PC-3 (cell line): ENCODE data around the gene AUH. TPM values are rescaled to one million over a fixed set of nuclear protein-coding genes. Genes with fewer than 3 reads are reported as not detected.

Source experiments
- ATAC-seq: fragments of 200-7000 bp; cut with Tn5 transposase; 2 replicates; pipeline ENCODE4 v1.9.1; 2020; ENCODE audit warnings: mild to moderate bottlenecking, moderate library complexity
- BruUV-seq: library from RNA; stranded (reverse); fragments of 400-500 nt; replicated peaks from 2 replicates; lab custom pipeline; 2021; lab: Mats Ljungman, UMichigan
- CTCF ChIA-PET: fragments of 300-600 bp; sonication (Branson Sonifier 250); formaldehyde crosslinking; loops from one replicate; lab custom pipeline; 2022; ENCODE audit warnings: antibody characterized with exemption; lab: Charles Lee
- POLR2A ChIA-PET: fragments of 300-600 bp; sonication (Branson Sonifier 250); formaldehyde crosslinking; loops from one replicate; lab custom pipeline; 2022; ENCODE audit warnings: antibody characterized with exemption; ENCODE audit not compliant: unreplicated experiment; lab: Charles Lee
- DNase-seq: peaks from one replicate; pipeline ENCODE4 v3.0.0-alpha.2; 2015
- H2AFZ ChIP-seq: fragments of 300-600 bp; sonication (generic); 2 replicates; pipeline ENCODE4 v1.6.0; 2016; ENCODE audit warnings: antibody characterized with exemption, low read length
- H3F3A ChIP-seq: fragments of 300-600 bp; sonication (generic); one replicate; pipeline ENCODE4 v1.6.0; 2017; ENCODE audit warnings: antibody characterized with exemption, low read length, control low read depth, mild to moderate bottlenecking; ENCODE audit not compliant: unreplicated experiment
- H3K27ac ChIP-seq: fragments of 300-600 bp; sonication (generic); 2 replicates; pipeline ENCODE4 v1.5.1; 2016; ENCODE audit warnings: mild to moderate bottlenecking, low read length
- H3K27me3 ChIP-seq: fragments of 300-600 bp; sonication (generic); 2 replicates; pipeline ENCODE4 v1.6.1; 2016; ENCODE audit warnings: low read length, mixed read lengths
- H3K36me3 ChIP-seq: fragments of 300-600 bp; sonication (generic); 2 replicates; pipeline ENCODE4 v1.6.1; 2016; ENCODE audit warnings: low read depth, mixed run types, low read length, mixed read lengths
- H3K4me1 ChIP-seq: fragments of 300-600 bp; sonication (generic); 2 replicates; pipeline ENCODE4 v1.5.1; 2016; ENCODE audit warnings: low read length; ENCODE audit not compliant: insufficient read depth
- H3K4me2 ChIP-seq: fragments of 300-600 bp; sonication (generic); 2 replicates; pipeline ENCODE4 v1.6.0; 2016; ENCODE audit warnings: low read length
- H3K4me3 ChIP-seq: fragments of 300-600 bp; sonication (generic); 2 replicates; pipeline ENCODE4 v1.5.1; 2016; ENCODE audit warnings: mild to moderate bottlenecking, low read length, mixed read lengths
- H3K79me2 ChIP-seq: fragments of 300-600 bp; sonication (generic); 2 replicates; pipeline ENCODE4 v1.6.1; 2017; ENCODE audit warnings: low read length, mixed read lengths
- H3K9ac ChIP-seq: fragments of 300-600 bp; sonication (generic); 2 replicates; pipeline ENCODE4 v1.6.0; 2016; ENCODE audit warnings: mild to moderate bottlenecking, low read length
- H3K9me2 ChIP-seq: fragments of 300-600 bp; sonication (generic); replicated peaks from 2 replicates; pipeline ENCODE4 v1.6.1; 2016; ENCODE audit warnings: mixed run types, low read length, mixed read lengths
- H3K9me3 ChIP-seq: fragments of 300-600 bp; sonication (generic); 2 replicates; pipeline ENCODE4 v1.6.1; 2016; ENCODE audit warnings: low read length, mixed read lengths
- H4K20me1 ChIP-seq: fragments of 300-600 bp; sonication (generic); 2 replicates; pipeline ENCODE4 v1.6.1; 2016; ENCODE audit warnings: low read length, mixed read lengths
- CTCF ChIP-seq: fragments of 300-600 bp; sonication (generic); conservative IDR thresholded peaks from 2 replicates; pipeline ENCODE4 v1.5.1; 2017; ENCODE audit warnings: antibody characterized with exemption, low read depth, mild to moderate bottlenecking, low read length
- EZH2 ChIP-seq: fragments of 300-600 bp; sonication (generic); IDR thresholded peaks from one replicate; pipeline ENCODE4 v1.6.1; 2017; ENCODE audit warnings: antibody characterized with exemption, mild to moderate bottlenecking, low read length; ENCODE audit not compliant: unreplicated experiment
- EZH2phosphoT487 ChIP-seq: fragments of 300-600 bp; sonication (generic); IDR thresholded peaks from 2 replicates; pipeline ENCODE4 v1.6.1; 2018; ENCODE audit warnings: mild to moderate bottlenecking, antibody characterized with exemption, low read length, borderline replicate concordance
- intact Hi-C: fragments of 100-400 bp; cut with micrococcal nuclease; formaldehyde crosslinking; loops from 2 replicates; pipeline ENCODE4 v1.9.0; 2023
- total RNA-seq: library from RNA; depleted of rRNA; stranded (reverse); fragments of >200 nt; gene quantifications from 2 replicates; pipeline ENCODE4 v1.2.3, GENCODE V29; 2014

Gene AUH
- total RNA-seq, 1 experiment from 2014 or later = 30.4 TPM

- H3K9ac ChIP-seq = no peak overlapping the region
- DNase-seq (no peak), ATAC-seq (no peak)
- H3F3A ChIP-seq = no peaks in the 10 kb centered on the region
- H3K4me3 ChIP-seq = peak overlapping the region; percentile 85
- H3K27ac ChIP-seq = no peak overlapping the region
- peak overlapping the region; percentile 74 for H3K4me2 ChIP-seq
- H3K27me3 ChIP-seq = no peaks in the 10 kb centered on the region
- peaks cover 13% of the 10 kb centered on the region for H3K4me1 ChIP-seq
- H3K36me3 ChIP-seq = no peaks in the 10 kb centered on the region
- no TSS peak for BruUV-seq
- no peaks in the 10 kb centered on the region for H3K9me2 ChIP-seq
- peak overlapping the region; percentile 90 for H2AFZ ChIP-seq
- no peak for TF ChIP-seq EZH2
- TF ChIP-seq CTCF = no peak
- TF ChIP-seq EZH2phosphoT487 = no peak
- intact Hi-C loops = loop anchor here (5.0 kb wide), 1 partner anchor 60 kb away; the partner anchor contains the start of gene NFIL3
- CTCF ChIA-PET = interaction anchor here (0.5 kb wide), 1 partner anchor 31 kb away, joined by 3 read pairs; no protein-coding TSS in a partner anchor
- H3K79me2 ChIP-seq = peaks cover 43% of the 10 kb centered on the region
- H4K20me1 ChIP-seq = no peaks in the 10 kb centered on the region
- H3K9me3 ChIP-seq = no peaks in the 10 kb centered on the region
- POLR2A ChIA-PET = no interaction called here
Observed at GRCh38 chr9:91362051-91362611, 413 bp upstream of the AUH start.

GRCh38 chr9:91360551-91361290, 997 bp downstream of the AUH start:
- no peaks in the 10 kb centered on the region for H3F3A ChIP-seq
- peaks cover 13% of the 10 kb centered on the region for H3K4me1 ChIP-seq
- peak overlapping the region; percentile 85 for H3K4me3 ChIP-seq
- DNase-seq (no peak), ATAC-seq (peak; percentile 25; the same call in 1 of the 2 replicates)
- peaks cover 51% of the 10 kb centered on the region for H3K79me2 ChIP-seq
- H3K27me3 ChIP-seq = no peaks in the 10 kb centered on the region
- ChIA-PET POLR2A (interaction anchor here (0.7 to 0.9 kb wide), 2 partner anchors 61 to 63 kb away, joined by 10 to 13 read pairs; partner anchors contain the start of gene NFIL3), CTCF (interaction anchor here (0.6 to 1.1 kb wide), 4 partner anchors 34 to 366 kb away, joined by 3 to 4 read pairs (median 3); no protein-coding TSS in a partner anchor)
- no peaks in the 10 kb centered on the region for H3K9me3 ChIP-seq
- no peak overlapping the region; the same call in 1 of the 2 replicates for H3K27ac ChIP-seq
- BruUV-seq = TSS peak; percentile 38
- no peak for TF ChIP-seq EZH2
- TF ChIP-seq CTCF = no peak
- no peak for TF ChIP-seq EZH2phosphoT487
- no peaks in the 10 kb centered on the region for H3K9me2 ChIP-seq
- H3K36me3 ChIP-seq = no peaks in the 10 kb centered on the region
- peak overlapping the region; percentile 91 for H3K4me2 ChIP-seq
- intact Hi-C loops = loop anchor here (5.0 kb wide), 1 partner anchor 62 kb away; the partner anchor contains the start of gene NFIL3
- peak overlapping the region; percentile 89; the same call in 1 of the 2 replicates for H2AFZ ChIP-seq
- peak overlapping the region; percentile 82 for H3K9ac ChIP-seq
- no peaks in the 10 kb centered on the region for H4K20me1 ChIP-seq
